COLO668 (cell line): Measurements from ENCODE around the gene KRT37.

ENCODE experiments used
- DNase-seq: peaks from one replicate; lab custom pipeline; 2025; ENCODE audit not compliant: unreplicated experiment; lab: John Stamatoyannopoulos, UW

The KRT37 gene

DNA sequence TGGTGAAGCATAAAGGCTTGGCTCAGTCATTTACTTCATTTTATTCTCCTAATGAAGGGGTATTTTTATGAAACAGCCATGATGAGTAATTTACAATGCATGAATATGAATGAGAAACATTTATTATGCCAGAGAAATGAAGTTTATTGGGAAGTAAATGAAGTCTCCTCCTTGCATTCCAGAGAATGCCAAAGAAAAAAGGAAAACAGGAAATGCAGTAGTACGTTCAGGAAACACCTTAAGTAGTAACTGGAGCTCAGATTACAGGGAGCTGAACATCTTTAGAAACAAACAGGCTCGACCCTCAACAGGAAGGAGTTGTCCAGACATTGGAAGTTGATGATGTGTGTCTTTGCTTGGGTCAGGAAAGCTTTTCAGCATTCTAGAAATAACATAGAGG is 46.8 kb downstream of the KRT37 start:
- no peak for DNase-seq
